HL-60 (cell line): ENCODE measurements around the gene FARSB.

Source experiments
- DNase-seq, 2 experiments: peaks; one replicate each; pipeline ENCODE4 v3.0.0-alpha.2; 2010 to 2020; ENCODE audit warnings: low read depth in 1 of 2, low spot score in 1 of 2
- H3K27ac ChIP-seq: fragments of 250-450 bp; sonication (Bioruptor Pico); replicated peaks from 2 replicates; pipeline ENCODE4 v1.5.1; 2020; ENCODE audit warnings: mild to moderate bottlenecking, moderate library complexity
- H3K27me3 ChIP-seq: fragments of 250-450 bp; sonication (Bioruptor Pico); 2 replicates; pipeline ENCODE4 v1.5.1; 2021; ENCODE audit warnings: mild to moderate bottlenecking, moderate library complexity; ENCODE audit not compliant: insufficient read depth, poor library complexity, severe bottlenecking
- H3K4me3 ChIP-seq: replicated peaks from 2 replicates; pipeline ENCODE4 v1.5.1; 2011; ENCODE audit warnings: mild to moderate bottlenecking, control low read depth, low read length; ENCODE audit not compliant: insufficient read depth
- CTCF ChIP-seq: IDR thresholded peaks from one replicate; pipeline ENCODE4 v1.5.1; 2011; ENCODE audit warnings: low read length, control low read depth, inconsistent platforms; ENCODE audit not compliant: insufficient read depth
- GABPA ChIP-seq: IDR thresholded peaks from 2 replicates; pipeline ENCODE4 v1.6.1; 2012; ENCODE audit warnings: low read depth
- POLR2AphosphoS5 ChIP-seq: IDR thresholded peaks from 2 replicates; pipeline ENCODE4 v1.6.1; 2012; ENCODE audit warnings: low read depth
- REST ChIP-seq: IDR thresholded peaks from 2 replicates; pipeline ENCODE4 v1.6.1; 2012; ENCODE audit warnings: low read depth; ENCODE audit not compliant: insufficient replicate concordance
- SPI1 ChIP-seq: IDR thresholded peaks from 2 replicates; pipeline ENCODE4 v1.6.1; 2012; ENCODE audit warnings: low read depth, mild to moderate bottlenecking, borderline replicate concordance

The FARSB gene

GRCh38 chr2:222547083-222547482 is 108.8 kb downstream of the FARSB start:
- TF ChIP-seq CTCF (no peak), GABPA (no peak), POLR2AphosphoS5 (no peak), SPI1 (no peak), REST (no peak)

GRCh38 chr2:222545823-222546795 is 109.8 kb downstream of the FARSB start:
- Histone ChIP-seq H3K27ac (no peak overlapping the region), H3K4me3 (no peak overlapping the region), H3K27me3 (no peaks in the 10 kb centered on the region)
- no peak for DNase-seq
- TF ChIP-seq GABPA (no peak), SPI1 (peak; percentile 49; the same call in 1 of the 2 replicates)

More at GRCh38 chr2:222547083-222547482, 108.8 kb downstream of the FARSB start:
- H3K4me3 ChIP-seq: no peak overlapping the region
- no peak overlapping the region for H3K27ac ChIP-seq
- H3K27me3 ChIP-seq: no peaks in the 10 kb centered on the region
- no peak for DNase-seq

GRCh38 chr2:222544661-222545060 is 111.2 kb downstream of the FARSB start:
- Histone ChIP-seq H3K27me3 (no peaks in the 10 kb centered on the region), H3K27ac (no peak overlapping the region), H3K4me3 (no peak overlapping the region)
- DNase-seq: no peak
- TF ChIP-seq SPI1 (no peak), CTCF (no peak), GABPA (no peak), REST (no peak), POLR2AphosphoS5 (no peak)

- Histone ChIP-seq H3K4me3 (no peak overlapping the region), H3K27me3 (no peaks in the 10 kb centered on the region), H3K27ac (no peak overlapping the region)
- DNase-seq: no peak
- TF ChIP-seq GABPA (no peak), CTCF (no peak), POLR2AphosphoS5 (no peak), REST (no peak), SPI1 (no peak)
Observed at GRCh38 chr2:222538535-222538934, 117.4 kb downstream of the FARSB start.
